Islet precursor cell (in vitro differentiated cells): ENCODE measurements around the gene CEBPB.

Source experiments
- DNase-seq: peaks from one replicate; pipeline ENCODE4 v3.0.0-alpha.2; 2018

Gene CEBPB

GRCh38 chr20:50230184-50230583 lies 39.6 kb downstream of the CEBPB start:
- no peak for DNase-seq

- DNase-seq: peak; percentile 42
Measured at GRCh38 chr20:50230871-50231560, 40.4 kb downstream of the CEBPB start.

- no peak for DNase-seq
Measured at GRCh38 chr20:50231854-50232253, 41.2 kb downstream of the CEBPB start.

- no peak for DNase-seq
Measured at GRCh38 chr20:50232651-50233324, 42.2 kb downstream of the CEBPB start.

DNA sequence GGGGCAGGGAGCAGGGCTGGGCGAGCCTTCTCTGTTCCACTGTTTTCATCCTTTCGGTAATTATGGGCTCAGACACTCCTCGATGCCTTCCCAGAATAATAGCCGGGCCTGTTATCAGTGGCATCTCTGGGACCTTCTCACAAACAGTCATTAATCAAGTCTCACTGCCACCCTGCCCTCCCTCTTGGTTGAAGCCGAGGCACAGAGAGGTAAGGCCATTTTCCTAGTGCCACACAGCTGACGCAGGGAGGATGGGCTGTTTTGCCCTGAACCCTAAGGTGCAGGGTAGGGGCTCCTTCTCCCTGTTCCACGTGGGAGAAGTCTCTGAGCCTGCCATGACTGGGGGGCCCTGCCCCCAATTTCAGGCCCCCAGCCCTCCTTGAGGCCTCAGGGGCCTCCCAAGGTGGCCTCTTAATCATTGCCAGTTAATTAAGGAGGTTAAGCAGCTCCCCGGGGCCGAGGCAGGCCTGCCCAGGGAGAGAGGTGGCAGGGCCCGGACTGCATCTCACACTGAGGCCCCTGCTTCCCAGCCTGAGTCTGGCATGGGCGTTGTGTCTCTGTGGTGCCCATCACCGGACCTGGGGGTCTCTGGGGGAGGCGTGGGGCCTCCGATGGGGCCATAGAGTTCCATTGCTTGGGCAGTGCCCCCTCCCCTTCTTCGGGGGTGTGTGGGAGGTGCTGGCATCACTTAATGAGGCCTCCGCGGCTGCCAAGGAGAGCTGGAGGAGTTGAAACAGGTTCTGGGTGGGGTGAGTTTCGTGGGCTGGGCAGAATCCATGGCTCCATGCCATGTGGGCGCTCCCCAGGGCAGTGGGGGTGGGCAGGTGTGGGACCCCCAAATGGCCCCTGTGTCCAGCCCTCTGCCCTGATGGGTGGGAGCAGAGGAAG lies 42.9 kb downstream of the CEBPB start:
- DNase-seq: no peak

GRCh38 chr20:50234288-50234687 lies 43.7 kb downstream of the CEBPB start:
- DNase-seq: no peak

GRCh38 chr20:50237349-50237748 lies 46.7 kb downstream of the CEBPB start:
- DNase-seq: no peak

DNA sequence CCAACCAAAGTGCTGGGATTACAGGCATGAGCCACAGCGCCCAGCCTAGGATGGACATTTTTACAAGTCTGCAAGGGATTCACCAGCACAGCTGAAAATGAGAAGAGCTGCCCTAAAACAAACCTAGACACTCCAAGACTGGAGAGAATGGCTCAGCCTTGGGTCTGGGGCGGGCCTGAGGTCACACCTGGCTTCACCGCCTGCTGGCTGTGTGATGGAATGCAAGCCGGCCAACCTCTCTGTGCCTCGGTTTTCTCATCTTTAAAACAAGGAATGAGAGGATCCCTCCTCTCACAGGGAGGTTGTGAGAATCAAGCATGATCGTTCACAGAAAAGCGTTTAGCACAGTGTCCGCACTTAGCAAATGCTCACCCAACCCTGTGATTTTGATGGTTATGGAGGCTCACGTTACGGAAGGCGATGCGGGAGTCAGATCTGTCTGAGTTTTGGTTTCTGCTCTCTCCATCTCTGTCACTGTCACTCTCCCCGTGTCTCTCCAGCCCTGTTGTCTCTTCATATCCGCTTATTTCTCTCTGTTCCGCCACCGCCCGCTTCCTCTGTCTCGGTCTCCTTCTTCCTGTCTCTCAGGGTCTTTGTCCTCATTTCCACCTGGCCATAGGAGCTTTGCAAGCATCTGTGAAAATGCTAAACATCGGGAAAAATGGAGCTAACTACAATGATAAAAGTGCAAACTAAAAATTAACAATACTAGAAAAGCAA lies 47.6 kb downstream of the CEBPB start:
- no peak for DNase-seq

GRCh38 chr20:50240092-50240491 lies 49.5 kb downstream of the CEBPB start:
- DNase-seq: peak; percentile 71

- DNase-seq: no peak
Measured at GRCh38 chr20:50242178-50242514, 51.5 kb downstream of the CEBPB start.
